ENCODE measurements around the gene CTTNBP2NL. TPM values are rescaled to one million over a fixed set of nuclear protein-coding genes. Genes with fewer than 3 reads are reported as not detected.

The CTTNBP2NL gene
- total and polyA plus RNA-seq, 2 of the 4 experiments (the other 2 are of a cell fraction): 12.4 to 22.0 TPM

- Histone ChIP-seq H3K36me3 (ENCODE audit: control insufficient read depth, insufficient read depth, low read length) (peaks cover 18% of the 10 kb centered on the region), H3K4me1 (ENCODE audit: control insufficient read depth, insufficient read depth, low read length) (peaks cover 6% of the 10 kb centered on the region), H4K20me1 (ENCODE audit: insufficient read depth, low read length) (peaks cover 33% of the 10 kb centered on the region; the same call in 1 of the 2 replicates), H2BK20ac (ENCODE audit: low read depth, low read length) (no peak overlapping the region), H3K56ac (ENCODE audit: extremely low read depth, insufficient read depth, low read length) (no peak overlapping the region), H2BK15ac (ENCODE audit: low read depth, low read length) (no peak overlapping the region), H3K27ac (ENCODE audit: insufficient read depth, low read length) (no peak overlapping the region), H3K9me1 (ENCODE audit: insufficient read depth, low read length) (0 out of 2 replicates have a peak, but pooled peaks cover 9% of the 10 kb centered on the region), H3K79me1 (ENCODE audit: low read depth in 1 of 2, low read length in 2 of 2) (peaks cover 36 to 62% of the 10 kb centered on the region in 2 experiments), H4K5ac (ENCODE audit: low read depth, low read length) (no peak overlapping the region), H2AK5ac (ENCODE audit: low read depth, low read length) (no peak overlapping the region), H3K14ac (replicated peaks; ENCODE audit: low read depth, low read length) (no peak overlapping the region), H3K9me3 (ENCODE audit: control insufficient read depth, insufficient read depth, low read length) (peaks cover 2% of the 10 kb centered on the region; the same call in 1 of the 2 replicates), H3K27me3 (ENCODE audit: control insufficient read depth, insufficient read depth, low read length) (no peaks in the 10 kb centered on the region), H3K4ac (ENCODE audit: low read depth, low read length) (no peak overlapping the region), H2AK9ac (replicated peaks; ENCODE audit: low read depth, low read length, poor library complexity) (no peak overlapping the region), H2AFZ (replicated peaks; ENCODE audit: low read length, poor library complexity) (no peak overlapping the region), H3K18ac (ENCODE audit: low read depth, low read length) (no peak overlapping the region), H4K91ac (ENCODE audit: insufficient read depth, low read depth, low read length) (no peak overlapping the region), H2BK5ac (ENCODE audit: low read depth, low read length, poor library complexity, severe bottlenecking) (no peak overlapping the region), H2BK120ac (ENCODE audit: low read depth, low read length) (no peak overlapping the region), H3K9ac (ENCODE audit: low read depth, low read length) (no peak overlapping the region), H3K4me2 (ENCODE audit: low read depth, low read length) (no peak overlapping the region), H3K23ac (ENCODE audit: low read depth, low read length) (no peak overlapping the region), H3K4me3 (ENCODE audit: insufficient read depth, low read depth, low read length) (no peak overlapping the region), H4K8ac (ENCODE audit: low read depth in 2 of 2, low read length in 2 of 2) (no peak overlapping the region)
- BruUV-seq (replicated peaks): no TSS peak
- intact Hi-C loops (cut with micrococcal nuclease) (no loop called here), dilution Hi-C loops (cut with HindIII; ENCODE audit: low sequenced_read_pairs, unreplicated experiment) (no loop called here), in situ Hi-C loops (cut with MboI; ENCODE audit: low sequenced_read_pairs) (no loop called here)
- ChIA-PET CTCF (interaction anchor here (0.6 kb wide), 1 partner anchor 22 kb away, joined by 4 read pairs; no protein-coding TSS in a partner anchor), POLR2A (ENCODE audit: unreplicated experiment) (no interaction called here)
- no peak for ATAC-seq (ENCODE audit: low read depth)
- TF ChIP-seq, protein P1, sequence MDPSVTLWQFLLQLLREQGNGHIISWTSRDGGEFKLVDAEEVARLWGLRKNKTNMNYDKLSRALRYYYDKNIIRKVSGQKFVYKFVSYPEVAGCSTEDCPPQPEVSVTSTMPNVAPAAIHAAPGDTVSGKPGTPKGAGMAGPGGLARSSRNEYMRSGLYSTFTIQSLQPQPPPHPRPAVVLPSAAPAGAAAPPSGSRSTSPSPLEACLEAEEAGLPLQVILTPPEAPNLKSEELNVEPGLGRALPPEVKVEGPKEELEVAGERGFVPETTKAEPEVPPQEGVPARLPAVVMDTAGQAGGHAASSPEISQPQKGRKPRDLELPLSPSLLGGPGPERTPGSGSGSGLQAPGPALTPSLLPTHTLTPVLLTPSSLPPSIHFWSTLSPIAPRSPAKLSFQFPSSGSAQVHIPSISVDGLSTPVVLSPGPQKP (IDR thresholded peaks at IDR 0.05; ENCODE audit: borderline replicate concordance, low read depth, low read length): no peak
- TF ChIP-seq FOS (IDR thresholded peaks at IDR 0.05; ENCODE audit: low read depth, low read length) (no peak), NFE2L2 (IDR thresholded peaks at IDR 0.05; ENCODE audit: low read depth, low read length) (no peak), MXI1 (IDR thresholded peaks at IDR 0.05; ENCODE audit: borderline replicate concordance, low read depth, low read length) (no peak), MAZ (IDR thresholded peaks at IDR 0.05; ENCODE audit: borderline replicate concordance, low read depth, low read length) (no peak), RCOR1 (IDR thresholded peaks at IDR 0.05; ENCODE audit: insufficient replicate concordance, low read length) (no peak), BHLHE40 (IDR thresholded peaks at IDR 0.05; ENCODE audit: low read depth, low read length) (no peak), RAD21 (IDR thresholded peaks at IDR 0.05; ENCODE audit: low read length) (no peak), CTCF (conservative IDR thresholded peaks at IDR 0.05; ENCODE audit: low read depth, low read length) (no peak), CEBPB (IDR thresholded peaks at IDR 0.05; ENCODE audit: low read depth, low read length) (no peak), CHD1 (IDR thresholded peaks at IDR 0.05; ENCODE audit: low read depth, low read length) (no peak), MAFK (IDR thresholded peaks at IDR 0.05; ENCODE audit: low read depth, low read length) (no peak), POLR2A (IDR thresholded peaks at IDR 0.05; ENCODE audit: low read depth, low read length) (no peak), RFX5 (IDR thresholded peaks at IDR 0.05; ENCODE audit: low read depth, low read length) (no peak)
- TF ChIP-seq, protein P2, sequence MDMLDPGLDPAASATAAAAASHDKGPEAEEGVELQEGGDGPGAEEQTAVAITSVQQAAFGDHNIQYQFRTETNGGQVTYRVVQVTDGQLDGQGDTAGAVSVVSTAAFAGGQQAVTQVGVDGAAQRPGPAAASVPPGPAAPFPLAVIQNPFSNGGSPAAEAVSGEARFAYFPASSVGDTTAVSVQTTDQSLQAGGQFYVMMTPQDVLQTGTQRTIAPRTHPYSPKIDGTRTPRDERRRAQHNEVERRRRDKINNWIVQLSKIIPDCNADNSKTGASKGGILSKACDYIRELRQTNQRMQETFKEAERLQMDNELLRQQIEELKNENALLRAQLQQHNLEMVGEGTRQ (IDR thresholded peaks at IDR 0.05; ENCODE audit: low read depth, low read length): no peak
- DNase-seq: no peak
- no CpG with 5 or more reads among the region's 3 CpGs for whole genome bisulfite sequencing, 2 experiments (ENCODE audit: extremely low coverage in 2 of 2, insufficient read length in 1 of 2)
Observed at GRCh38 chr1:112435448-112435847, 39.4 kb downstream of the CTTNBP2NL start.
